ENCODE results near the gene TERT. TPM values are rescaled to one million over a fixed set of nuclear protein-coding genes. Genes with fewer than 3 reads are reported as not detected.

TERT gene
- total RNA-seq, 1 donor from 2014 or later: 0.28 TPM

DNA sequence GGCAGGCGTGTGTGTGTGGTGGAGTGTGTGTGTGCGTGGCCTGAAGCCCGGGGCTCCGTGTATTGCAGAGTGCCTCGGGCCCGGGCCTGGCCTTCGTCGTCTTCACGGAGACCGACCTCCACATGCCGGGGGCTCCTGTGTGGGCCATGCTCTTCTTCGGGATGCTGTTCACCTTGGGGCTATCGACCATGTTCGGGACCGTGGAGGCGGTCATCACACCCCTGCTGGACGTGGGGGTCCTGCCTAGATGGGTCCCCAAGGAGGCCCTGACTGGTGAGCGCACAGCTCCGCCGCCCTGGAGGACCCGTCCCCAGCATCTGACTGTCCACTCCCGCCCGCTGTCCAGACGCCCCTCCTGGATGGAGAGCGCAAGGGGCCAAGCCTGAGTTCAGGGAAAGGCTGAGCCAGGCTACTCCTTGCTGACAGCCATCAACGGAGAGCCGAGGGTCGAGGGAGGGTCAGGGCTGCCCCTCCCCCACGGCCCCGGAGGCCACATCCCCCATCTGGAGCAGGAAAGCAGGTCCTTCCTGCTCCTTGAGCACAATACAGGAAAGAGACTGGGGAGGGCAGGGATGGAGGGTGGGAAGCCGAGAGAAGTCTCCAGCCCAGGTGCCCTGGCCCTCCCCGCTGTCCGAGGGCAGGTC lies 51.3 kb downstream of the TERT start:
- Mint-ChIP-seq H3K4me1 (ENCODE audit: unreplicated experiment) (peaks cover 10% of the 10 kb centered on the region), H3K4me3 (ENCODE audit: unreplicated experiment) (no peak overlapping the region), H3K27ac (ENCODE audit: unreplicated experiment) (no peak overlapping the region), H3K27me3 (ENCODE audit: unreplicated experiment) (peaks cover 9% of the 10 kb centered on the region), H3K36me3 (ENCODE audit: low read depth, unreplicated experiment) (peaks cover 4% of the 10 kb centered on the region), H3K9me3 (ENCODE audit: unreplicated experiment) (no peaks in the 10 kb centered on the region)
- TF ChIP-seq, protein P1, sequence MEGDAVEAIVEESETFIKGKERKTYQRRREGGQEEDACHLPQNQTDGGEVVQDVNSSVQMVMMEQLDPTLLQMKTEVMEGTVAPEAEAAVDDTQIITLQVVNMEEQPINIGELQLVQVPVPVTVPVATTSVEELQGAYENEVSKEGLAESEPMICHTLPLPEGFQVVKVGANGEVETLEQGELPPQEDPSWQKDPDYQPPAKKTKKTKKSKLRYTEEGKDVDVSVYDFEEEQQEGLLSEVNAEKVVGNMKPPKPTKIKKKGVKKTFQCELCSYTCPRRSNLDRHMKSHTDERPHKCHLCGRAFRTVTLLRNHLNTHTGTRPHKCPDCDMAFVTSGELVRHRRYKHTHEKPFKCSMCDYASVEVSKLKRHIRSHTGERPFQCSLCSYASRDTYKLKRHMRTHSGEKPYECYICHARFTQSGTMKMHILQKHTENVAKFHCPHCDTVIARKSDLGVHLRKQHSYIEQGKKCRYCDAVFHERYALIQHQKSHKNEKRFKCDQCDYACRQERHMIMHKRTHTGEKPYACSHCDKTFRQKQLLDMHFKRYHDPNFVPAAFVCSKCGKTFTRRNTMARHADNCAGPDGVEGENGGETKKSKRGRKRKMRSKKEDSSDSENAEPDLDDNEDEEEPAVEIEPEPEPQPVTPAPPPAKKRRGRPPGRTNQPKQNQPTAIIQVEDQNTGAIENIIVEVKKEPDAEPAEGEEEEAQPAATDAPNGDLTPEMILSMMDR (IDR thresholded peaks at IDR 0.05; ENCODE audit: unreplicated experiment): no peak
- peak; percentile 64 for DNase-seq (ENCODE audit: low spot score)

DNA sequence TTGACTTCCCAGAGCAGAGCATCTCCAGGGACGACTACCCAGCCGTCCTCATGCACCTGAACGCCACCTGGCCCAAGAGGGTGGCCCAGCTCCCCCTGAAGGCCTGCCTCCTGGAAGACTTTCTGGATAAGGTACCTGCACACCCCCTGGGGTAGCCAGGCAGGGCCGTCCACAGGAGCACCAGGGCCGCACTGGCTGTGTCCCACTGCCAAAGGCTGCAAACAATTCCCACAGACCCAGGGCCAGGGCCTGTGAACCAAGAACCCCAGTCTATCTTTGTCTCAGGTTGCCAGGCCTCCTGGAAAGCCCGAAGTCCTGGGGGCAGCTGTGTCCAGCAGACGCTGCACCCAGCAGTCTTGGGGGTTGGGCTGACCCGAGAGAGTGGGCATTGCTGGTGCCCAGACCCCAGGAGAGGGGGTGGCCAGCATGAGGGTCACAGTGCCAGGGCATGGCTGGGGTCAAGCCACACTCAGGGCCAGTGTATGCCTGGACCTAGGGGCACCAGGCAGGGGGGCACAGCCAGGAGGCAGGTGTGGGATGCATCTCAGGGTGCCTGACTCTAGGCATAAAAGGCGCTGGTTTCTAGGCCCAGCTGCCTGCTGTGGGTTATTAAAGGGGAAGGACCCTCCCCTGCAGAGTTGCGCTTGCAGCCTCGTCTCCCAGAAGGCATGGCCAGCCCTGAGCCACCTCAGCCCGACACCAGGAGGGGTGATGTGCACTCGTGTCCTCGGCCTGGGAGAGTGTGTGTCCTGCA lies 52.0 kb downstream of the TERT start:
- no peak overlapping the region for H3K27ac Mint-ChIP-seq (ENCODE audit: unreplicated experiment)
- H3K9me3 Mint-ChIP-seq (ENCODE audit: unreplicated experiment): no peaks in the 10 kb centered on the region
- TF ChIP-seq, protein P1 (IDR thresholded peaks at IDR 0.05; ENCODE audit: unreplicated experiment): no peak
- peaks cover 9% of the 10 kb centered on the region for H3K27me3 Mint-ChIP-seq (ENCODE audit: unreplicated experiment)
- peaks cover 4% of the 10 kb centered on the region for H3K36me3 Mint-ChIP-seq (ENCODE audit: low read depth, unreplicated experiment)
- no peak overlapping the region for H3K4me3 Mint-ChIP-seq (ENCODE audit: unreplicated experiment)
- DNase-seq (ENCODE audit: low spot score): no peak
- peaks cover 10% of the 10 kb centered on the region for H3K4me1 Mint-ChIP-seq (ENCODE audit: unreplicated experiment)

- Mint-ChIP-seq H3K4me1 (ENCODE audit: unreplicated experiment) (peaks cover 10% of the 10 kb centered on the region), H3K36me3 (ENCODE audit: low read depth, unreplicated experiment) (peaks cover 4% of the 10 kb centered on the region), H3K4me3 (ENCODE audit: unreplicated experiment) (no peak overlapping the region), H3K27me3 (ENCODE audit: unreplicated experiment) (peaks cover 9% of the 10 kb centered on the region), H3K9me3 (ENCODE audit: unreplicated experiment) (no peaks in the 10 kb centered on the region), H3K27ac (ENCODE audit: unreplicated experiment) (no peak overlapping the region)
- no peak for DNase-seq (ENCODE audit: low spot score)
- TF ChIP-seq, protein P1 (IDR thresholded peaks at IDR 0.05; ENCODE audit: unreplicated experiment): no peak
Observed at GRCh38 chr5:1241509-1242080, 53.3 kb downstream of the TERT start.

- H3K36me3 Mint-ChIP-seq (ENCODE audit: low read depth, unreplicated experiment): peaks cover 9% of the 10 kb centered on the region
- H3K4me1 Mint-ChIP-seq (ENCODE audit: unreplicated experiment): peaks cover 10% of the 10 kb centered on the region
- H3K4me3 Mint-ChIP-seq (ENCODE audit: unreplicated experiment): no peak overlapping the region
- H3K27me3 Mint-ChIP-seq (ENCODE audit: unreplicated experiment): peaks cover 13% of the 10 kb centered on the region
- no peaks in the 10 kb centered on the region for H3K9me3 Mint-ChIP-seq (ENCODE audit: unreplicated experiment)
- DNase-seq (ENCODE audit: low spot score): no peak
- H3K27ac Mint-ChIP-seq (ENCODE audit: unreplicated experiment): peak overlapping the region; percentile 16
- TF ChIP-seq, protein P1 (IDR thresholded peaks at IDR 0.05; ENCODE audit: unreplicated experiment): no peak
Observed at GRCh38 chr5:1240496-1241260, 54.2 kb downstream of the TERT start.

Measured in endothelial cell (in vitro differentiated cells).